ENCODE data around the gene FBXO36. TPM values are rescaled to one million over a fixed set of nuclear protein-coding genes. Genes with fewer than 3 reads are reported as not detected.

Gene FBXO36
- total and polyA plus RNA-seq, 2 of the 8 experiments (the other 6 are each of a cell fraction or from before 2014, with no cell fraction given), result 3.4 TPM

GRCh38 chr2:230008708-230009066, 86.4 kb downstream of the FBXO36 start:
- no peak overlapping the region for H4K5ac ChIP-seq (ENCODE audit: insufficient read length, low read depth, low read length)
- H3K4ac ChIP-seq (replicated peaks; ENCODE audit: insufficient read length, low read depth, low read length), result no peak overlapping the region
- TF ChIP-seq SIRT6 (IDR thresholded peaks at IDR 0.05; ENCODE audit: low read length), result no peak
- TF ChIP-seq NANOG (IDR thresholded peaks at IDR 0.05; ENCODE audit: insufficient read depth, low read depth, low read length, poor library complexity, severe bottlenecking), result no peak
- no peak for TF ChIP-seq YY1 (IDR thresholded peaks at IDR 0.05; ENCODE audit: low read depth, low read length)
- TF ChIP-seq CREB1 (IDR thresholded peaks at IDR 0.05), result no peak
- TF ChIP-seq SP2 (IDR thresholded peaks at IDR 0.05; ENCODE audit: low read length), result no peak
- TF ChIP-seq HDAC6 (IDR thresholded peaks at IDR 0.05; ENCODE audit: low read depth, low read length), result no peak
- no peak overlapping the region for H3K9ac ChIP-seq (replicated peaks in 1 of 4; ENCODE audit: extremely low read depth in 1 of 4, low read depth in 3 of 4, low read length in 3 of 4)
- DNase-seq (ENCODE audit: low read depth in 1 of 2, low spot score in 2 of 2) (no peak), FAIRE-seq (no peak)
- no peaks in the 10 kb centered on the region; a peak in 1 of 8 replicates for H3K36me3 ChIP-seq (ENCODE audit: control insufficient read depth in 2 of 4, insufficient read depth in 4 of 4, low read length in 3 of 4)
- no peak overlapping the region for H3K56ac ChIP-seq (replicated peaks; ENCODE audit: insufficient read length, low read depth, low read length)
- no peaks in the 10 kb centered on the region for H3K4me1 ChIP-seq (replicated peaks in 1 of 4; ENCODE audit: control insufficient read depth in 3 of 4, insufficient read depth in 4 of 4, low read length in 3 of 4)
- H2AFZ ChIP-seq (ENCODE audit: low read length), result no peak overlapping the region
- no peaks in the 10 kb centered on the region for H3K23me2 ChIP-seq (ENCODE audit: low read depth, low read length)
- H3K27ac ChIP-seq (ENCODE audit: low read depth, low read length), result no peak overlapping the region
- H3K4me3 ChIP-seq (ENCODE audit: extremely low read depth in 1 of 4, insufficient read depth in 2 of 4, low read depth in 3 of 4, low read length in 4 of 4), result no peak overlapping the region
- H2AK5ac ChIP-seq (ENCODE audit: low read depth, low read length), result no peak overlapping the region
- no peak overlapping the region for H2BK20ac ChIP-seq (ENCODE audit: low read length)
- H3K18ac ChIP-seq (ENCODE audit: extremely low read depth, low read length), result no peak overlapping the region
- H3K4me2 ChIP-seq (ENCODE audit: insufficient read depth in 1 of 2, low read depth in 2 of 2, low read length in 2 of 2), result no peak overlapping the region
- H3K9me3 ChIP-seq (ENCODE audit: insufficient read depth in 2 of 2, low read depth in 1 of 2, low read length in 1 of 2), result no peaks in the 10 kb centered on the region
- CTCF ChIA-PET (ENCODE audit: partially characterized antibody), result interaction anchor here (0.6 to 6.0 kb wide), 30 partner anchors 9 to 805 kb away, joined by 3 to 64 read pairs (median 4); partner anchors contain the start of gene SLC16A14
- no peaks in the 10 kb centered on the region for H3K79me2 ChIP-seq (ENCODE audit: control insufficient read depth in 1 of 2, insufficient read depth in 2 of 2, low read length in 2 of 2)
- no peak overlapping the region for H4K91ac ChIP-seq (replicated peaks; ENCODE audit: insufficient read length, low read length)
- POLR2A ChIA-PET (ENCODE audit: partially characterized antibody), result no interaction called here
- no peak overlapping the region for H3K14ac ChIP-seq (ENCODE audit: insufficient read length)
- WGBS, 2 experiments (ENCODE audit: extremely low coverage in 1 of 2, insufficient coverage in 1 of 2, insufficient read length in 1 of 2, insufficient replicate concordance in 2 of 2, low coverage in 1 of 2, low lambda C conversion rate in 2 of 2, missing lambda C conversion rate in 1 of 2), result 94% methylated on average over 1 of the region's 1 CpG; no CpG with 5 or more reads in 1 of the 2 experiments
- no peak overlapping the region for H2BK12ac ChIP-seq (ENCODE audit: low read depth, low read length)
- no peaks in the 10 kb centered on the region for H3K27me3 ChIP-seq (replicated peaks in 1 of 4; ENCODE audit: control insufficient read depth in 3 of 4, extremely low read depth in 1 of 4, insufficient read depth in 3 of 4, low read length in 3 of 4)
- no peak overlapping the region for H3K23ac ChIP-seq (ENCODE audit: insufficient read length)
- no peak overlapping the region for H4K8ac ChIP-seq (ENCODE audit: extremely low read depth, insufficient read depth, low read length)
- no peak overlapping the region for H2BK120ac ChIP-seq (replicated peaks; ENCODE audit: low read depth, low read length)
- H4K20me1 ChIP-seq (replicated peaks in 1 of 2; ENCODE audit: control insufficient read depth in 1 of 2, insufficient read depth in 2 of 2, low read length in 2 of 2), result no peaks in the 10 kb centered on the region
- no peaks in the 10 kb centered on the region for H3K79me1 ChIP-seq (ENCODE audit: low read depth, low read length)
- no peak overlapping the region for H2BK15ac ChIP-seq (ENCODE audit: low read length)
- no peak overlapping the region for H2BK5ac ChIP-seq (ENCODE audit: low read depth, low read length)
